Caki2 (cell line): ENCODE measurements around the gene TNFRSF14. TPM values are rescaled to one million over a fixed set of nuclear protein-coding genes. Genes with fewer than 3 reads are reported as not detected.

ENCODE experiments used
- total RNA-seq: library from RNA; depleted of rRNA; stranded (reverse); fragments of >200 nt; shearing (Covaris generic); gene quantifications from 2 replicates; pipeline ENCODE4 v1.2.3, GENCODE V29; 2014; ENCODE audit warnings: low replicate concordance; rRNA removed

TNFRSF14 gene
- total RNA-seq, 1 experiment from 2014 or later = not detected

Other genes starting within 250 kb of the TNFRSF14 start
- gene MORN1, start 164.8 kb upstream of the TNFRSF14 start, total RNA-seq = 10.3 and 20.3 TPM in 2 replicates
- gene RER1, start 164.5 kb upstream of the TNFRSF14 start, total RNA-seq = 55.7 and 105 TPM in 2 replicates
- gene PEX10, start 143.8 kb upstream of the TNFRSF14 start, total RNA-seq = 67.4 and 71.9 TPM in 2 replicates
- gene PLCH2, start 80.1 kb upstream of the TNFRSF14 start, total RNA-seq = 0.26 and 0.74 TPM in 2 replicates
- gene PANK4, start 29.8 kb upstream of the TNFRSF14 start, total RNA-seq = 21.1 and 34.6 TPM in 2 replicates
- gene HES5, start 26.1 kb upstream of the TNFRSF14 start, total RNA-seq = not detected in 2 replicates
- 17.0 and 31.0 TPM in 2 replicates for gene PRXL2B, start 30.4 kb downstream of the TNFRSF14 start, total RNA-seq
- 1.5 TPM in 1 of 2 replicates, not detected in the other for gene MMEL1, start 76.6 kb downstream of the TNFRSF14 start, total RNA-seq
- not detected in 2 replicates for gene TTC34, start 245.3 kb downstream of the TNFRSF14 start, total RNA-seq